Heart right ventricle (tissue), 16 donors: ENCODE results near the gene HNRNPH3. TPM values are rescaled to one million over a fixed set of nuclear protein-coding genes. Genes with fewer than 3 reads are reported as not detected.
A peak's percentile ranks its signal among the peaks of the same experiment; 100 is the strongest.

Experiments
- ATAC-seq, 8 donors: fragments of 200-7000 bp; cut with Tn5 transposase; one replicate each; pipeline ENCODE4 v1.9.1; 2020; ENCODE audit warnings: mild to moderate bottlenecking in 8 of 8, moderate library complexity in 8 of 8, moderate number of reproducible peaks in 1 of 8
- DNase-seq, 2 donors: peaks; one replicate each; pipeline ENCODE4 v3.0.0-alpha.2; 2020
- H3K27ac ChIP-seq, 10 donors: fragments of 200-600 bp; sonication (generic) in 2 of 10; one replicate each; pipeline versions ENCODE4 v1.5.0 to v1.8.0; 2020 to 2022; ENCODE audit warnings: mild to moderate bottlenecking in 3 of 10
- H3K27me3 ChIP-seq, 7 donors: fragments of 200-600 bp; one replicate each; pipeline ENCODE4 v1.8.0; 2021 to 2022; ENCODE audit warnings: mild to moderate bottlenecking in 2 of 7
- H3K36me3 ChIP-seq, 9 donors: fragments of 200-600 bp; sonication (generic) in 1 of 9; one replicate each; pipeline versions ENCODE4 v1.5.0 to v1.8.0; 2020 to 2022; ENCODE audit warnings: mild to moderate bottlenecking in 2 of 9
- H3K4me1 ChIP-seq, 9 donors: fragments of 200-600 bp; sonication (generic) in 1 of 9; one replicate each; pipeline versions ENCODE4 v1.5.0 to v1.8.0; 2020 to 2022; ENCODE audit warnings: mild to moderate bottlenecking in 4 of 9
- H3K4me3 ChIP-seq, 10 donors: fragments of 200-600 bp; sonication (generic) in 2 of 10; one replicate each; pipeline versions ENCODE4 v1.5.0 to v1.8.0; 2020 to 2022; ENCODE audit warnings: mild to moderate bottlenecking in 7 of 10, moderate library complexity in 2 of 10
- H3K9me3 ChIP-seq, 11 donors: fragments of 200-600 bp in 10 of 11; sonication (generic) in 2 of 11; one replicate each; pipeline versions ENCODE4 v1.5.0 to v1.8.0; 2013 to 2022; ENCODE audit warnings: mild to moderate bottlenecking in 2 of 11, control low read depth in 1 of 11, moderate library complexity in 1 of 11
- WGBS, 2 donors: extraction: QIAGEN DNeasy Blood & Tissue Kit; methylation state at CpG; one replicate each; pipeline ENCODE4 v1.1.7; 2013; ENCODE audit warnings: inconsistent platforms in 1 of 2; 5-methylcytosine and 5-hydroxymethylcytosine counted together
- intact Hi-C, 10 donors: fragments of 100-400 bp; cut with DNase I; formaldehyde crosslinking; loops; one replicate each; pipeline versions ENCODE4 v1.11.1 to v1.14.2; 2022
- polyA plus RNA-seq, 2 donors: library from polyadenylated mRNA; stranded (reverse); fragments of 200-250 nt; gene quantifications; one replicate each; pipeline ENCODE4 v1.2.3, GENCODE V29; 2013
- total RNA-seq, 10 donors: library from RNA; stranded (reverse); fragmentation: NEBNext Ultra II Directional in 3 of 10; extraction: Animal tissue kit (Norgen Biotek cat#: 25700) in 3 of 10; gene quantifications; one replicate each; pipeline versions ENCODE4 v1.2.1 to v1.2.4, GENCODE V29; 2021 to 2023
- TF ChIP-seq, protein P1 (sequence below), 9 donors: fragments of 200-600 bp; sonication (generic) in 2 of 9; IDR thresholded peaks; one replicate each; pipeline versions ENCODE4 v1.5.0 to v1.8.0; 2021 to 2022; ENCODE audit warnings: antibody characterized with exemption in 9 of 9, mild to moderate bottlenecking in 5 of 9, moderate library complexity in 1 of 9
- donor health status: Arrhythmogenic right ventricular cardiomyopathy.
- donor health status: ischemic (EF 13 %, LVEDD 7.1; RV severe dilation, severe dysfunction).
- donor health status: healthy with polysubstance abuse.
- donor health status: DM: no; HTN: yes; CAD: no.
- donor health status: DM: no; HTN: no; CAD: no.
- donor health status: ischemic (EF 25% LVEDD 6.9; RV normal size, moderate dysfunction).
- donor health status: ischemic (EF 25% LVEDD 5.7; RV mildly dilated, moderate dysfunction).
- donor health status: healthy.
- donor health status: DM: yes; HTN: yes; CAD: no.
- donor health status: Ischemic cardiomyopathy.
- donor health status: ischemic (EF 35%, LVEDD 5.7; RV mildly dilated, moderate dysfunction).
- donor health status: nonischemic (EF 11% LVEDD 7.7; RV severe dilation, severe dysfunction).
- donor health status: DM: yes; HTN: yes; CAD: no.
- donor health status: PGD.
- donor health status: ischemic (EF 29% LVEDD 5.4; RV normal size, mild dysfunction).
- donor health status: nonischemic (EF 23%, LVEDD 6.1; RV moderate dilation, normal function).

The HNRNPH3 gene
- total and polyA plus RNA-seq, 12 donors = 81.8 to 146 (median 105) TPM

DNA sequence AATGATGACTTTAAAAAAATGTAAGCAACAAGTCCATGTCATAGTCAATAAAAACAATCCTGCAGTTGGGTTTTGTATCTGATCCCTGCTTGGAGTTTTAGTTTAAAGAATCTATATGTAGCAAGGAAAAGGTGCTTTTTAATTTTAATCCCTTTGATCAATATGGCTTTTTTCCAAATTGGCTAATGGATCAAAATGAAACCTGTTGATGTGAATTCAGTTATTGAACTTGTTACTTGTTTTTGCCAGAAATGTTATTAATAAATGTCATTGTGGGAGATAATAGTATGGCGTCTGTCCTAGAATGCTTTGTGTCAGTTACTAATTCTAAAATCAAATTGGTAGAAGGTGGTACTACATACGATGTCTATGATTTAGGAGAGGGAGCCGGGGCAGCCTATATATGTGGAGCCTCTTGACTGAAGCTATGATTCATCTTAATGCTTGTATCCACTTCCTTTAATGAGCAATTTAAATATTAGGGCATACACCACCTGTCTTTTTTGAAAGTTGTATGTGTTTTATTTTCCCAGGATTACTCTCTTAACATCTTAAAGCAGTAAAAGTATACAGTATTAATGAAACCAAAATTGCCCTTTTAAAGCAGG lies 11.1 kb downstream of the HNRNPH3 start:
- intact Hi-C loops = loop anchor here in 1 of 10 donors (10.0 kb wide), 1 partner anchor 422 kb away; no protein-coding TSS in a partner anchor
- Histone ChIP-seq H3K36me3 (peaks cover 0 to 100% (median 78%) of the 10 kb centered on the region in 9 donors), H3K27me3 (no peaks in the 10 kb centered on the region), H3K27ac (no peak overlapping the region), H3K4me1 (peaks cover 0 to 22% (median 8%) of the 10 kb centered on the region in 9 donors), H3K4me3 (no peak overlapping the region), H3K9me3 (no peaks in the 10 kb centered on the region)
- TF ChIP-seq, protein P1, sequence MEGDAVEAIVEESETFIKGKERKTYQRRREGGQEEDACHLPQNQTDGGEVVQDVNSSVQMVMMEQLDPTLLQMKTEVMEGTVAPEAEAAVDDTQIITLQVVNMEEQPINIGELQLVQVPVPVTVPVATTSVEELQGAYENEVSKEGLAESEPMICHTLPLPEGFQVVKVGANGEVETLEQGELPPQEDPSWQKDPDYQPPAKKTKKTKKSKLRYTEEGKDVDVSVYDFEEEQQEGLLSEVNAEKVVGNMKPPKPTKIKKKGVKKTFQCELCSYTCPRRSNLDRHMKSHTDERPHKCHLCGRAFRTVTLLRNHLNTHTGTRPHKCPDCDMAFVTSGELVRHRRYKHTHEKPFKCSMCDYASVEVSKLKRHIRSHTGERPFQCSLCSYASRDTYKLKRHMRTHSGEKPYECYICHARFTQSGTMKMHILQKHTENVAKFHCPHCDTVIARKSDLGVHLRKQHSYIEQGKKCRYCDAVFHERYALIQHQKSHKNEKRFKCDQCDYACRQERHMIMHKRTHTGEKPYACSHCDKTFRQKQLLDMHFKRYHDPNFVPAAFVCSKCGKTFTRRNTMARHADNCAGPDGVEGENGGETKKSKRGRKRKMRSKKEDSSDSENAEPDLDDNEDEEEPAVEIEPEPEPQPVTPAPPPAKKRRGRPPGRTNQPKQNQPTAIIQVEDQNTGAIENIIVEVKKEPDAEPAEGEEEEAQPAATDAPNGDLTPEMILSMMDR (IDR thresholded peaks at IDR 0.05) = no peak
- no peak for DNase-seq
- WGBS, 2 donors = 86 to 95% methylated on average over 3 of the region's 3 CpGs
- ATAC-seq = no peak

DNA sequence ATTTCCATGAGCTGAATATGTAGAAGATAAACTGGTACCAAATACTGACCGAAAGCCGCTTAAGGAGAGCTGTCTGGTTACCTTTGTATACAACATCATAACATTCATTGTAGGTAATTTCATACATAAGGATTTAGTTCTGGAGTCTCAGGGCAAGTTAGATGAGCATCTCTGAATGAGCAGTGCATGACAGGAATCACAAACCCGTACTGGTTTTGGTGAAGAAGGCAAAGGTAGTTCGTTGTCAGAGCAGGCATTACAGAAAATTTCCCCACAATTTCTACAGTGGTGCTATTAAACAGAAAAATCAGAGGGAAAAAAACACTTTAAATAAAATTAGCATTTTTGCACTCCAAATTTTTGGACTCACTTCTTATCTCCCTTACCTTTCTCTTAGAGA lies 13.8 kb downstream of the HNRNPH3 start:
- Histone ChIP-seq H3K27ac (no peak overlapping the region), H3K9me3 (no peaks in the 10 kb centered on the region), H3K27me3 (no peaks in the 10 kb centered on the region), H3K36me3 (peaks cover 0 to 100% (median 54%) of the 10 kb centered on the region in 9 donors), H3K4me3 (no peak overlapping the region), H3K4me1 (no peaks in the 10 kb centered on the region)
- no peak for DNase-seq
- WGBS, 2 donors = 89% methylated on average over 4 of the region's 4 CpGs
- intact Hi-C loops = loop anchor here in 2 of 10 donors (5.0 to 10.0 kb wide), 2 partner anchors 133 to 419 kb away; no protein-coding TSS in a partner anchor
- ATAC-seq = no peak
- TF ChIP-seq, protein P1 (IDR thresholded peaks at IDR 0.05) = no peak

DNA sequence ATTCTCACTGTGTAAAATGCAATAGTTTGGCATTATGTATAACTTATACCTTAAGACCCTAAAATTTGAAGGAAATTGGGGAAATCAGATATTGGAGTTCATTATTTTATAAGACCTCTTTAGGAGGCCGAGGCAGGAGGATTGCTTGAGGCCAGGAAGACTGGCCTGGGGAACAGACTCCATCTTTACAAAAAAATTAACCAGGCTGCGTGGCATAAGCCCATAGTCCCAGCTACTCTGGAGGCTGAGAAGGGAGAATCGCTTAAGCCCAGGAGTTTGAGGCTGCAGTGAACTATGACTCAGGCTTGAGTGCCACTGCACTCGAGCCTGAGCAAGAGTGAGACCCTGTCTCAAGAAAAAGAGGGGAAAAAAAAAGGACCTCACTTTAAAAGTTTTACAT lies 14.9 kb downstream of the HNRNPH3 start:
- TF ChIP-seq, protein P1 (IDR thresholded peaks at IDR 0.05) = no peak
- Histone ChIP-seq H3K4me1 (no peaks in the 10 kb centered on the region), H3K27me3 (no peaks in the 10 kb centered on the region), H3K4me3 (no peak overlapping the region), H3K27ac (no peak overlapping the region), H3K36me3 (peaks cover 0 to 100% (median 45%) of the 10 kb centered on the region in 9 donors), H3K9me3 (no peaks in the 10 kb centered on the region)
- intact Hi-C loops = loop anchor here in 2 of 10 donors (5.0 to 10.0 kb wide), 2 partner anchors 134 to 418 kb away; no protein-coding TSS in a partner anchor
- DNase-seq (no peak), ATAC-seq (no peak)
- WGBS, 2 donors = 77 to 94% methylated on average over 4 of the region's 4 CpGs

DNA sequence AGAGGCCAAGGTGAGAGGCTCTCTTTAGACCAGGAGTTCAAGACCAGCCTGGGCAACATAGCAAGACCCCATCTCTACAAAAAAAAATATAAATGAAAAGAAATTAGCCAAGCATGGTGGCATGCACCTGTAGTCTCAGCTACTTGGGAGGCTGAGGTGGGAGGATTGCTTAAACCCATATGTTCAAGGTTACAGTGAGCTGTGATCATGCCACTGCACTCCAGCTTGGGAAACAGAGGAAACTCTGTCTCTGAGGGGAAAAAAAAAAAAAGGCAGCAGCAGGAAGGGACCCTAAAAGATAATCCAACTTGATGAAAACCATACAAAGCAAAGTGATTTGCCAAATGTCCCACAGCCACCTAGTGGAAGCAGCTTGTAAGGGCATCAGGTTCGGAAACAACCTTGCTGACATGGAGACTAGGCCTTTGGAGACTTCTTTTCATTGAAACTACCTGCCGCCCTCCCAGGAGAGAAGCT lies 16.4 kb downstream of the HNRNPH3 start:
- no peaks in the 10 kb centered on the region for H3K27me3 ChIP-seq
- peaks cover 0 to 100% (median 46%) of the 10 kb centered on the region in 9 donors for H3K36me3 ChIP-seq
- H3K4me1 ChIP-seq = no peaks in the 10 kb centered on the region
- intact Hi-C loops = loop anchor here in 2 of 10 donors (5.0 to 10.0 kb wide), 2 partner anchors 136 to 416 kb away; no protein-coding TSS in a partner anchor
- no peak for DNase-seq
- H3K27ac ChIP-seq = no peak overlapping the region
- 65 to 75% methylated on average over 2 of the region's 2 CpGs for WGBS, 2 donors
- peak in 2 of 8 donors; percentile 29 to 39 for ATAC-seq
- H3K4me3 ChIP-seq = no peak overlapping the region
- TF ChIP-seq, protein P1 (IDR thresholded peaks at IDR 0.05) = peak; percentile 27 to 78 (median 61)
- H3K9me3 ChIP-seq = no peaks in the 10 kb centered on the region
